Measurements from ENCODE around the gene SPTBN1.

Gene SPTBN1

GRCh38 chr2:54628957-54629356 lies 172.8 kb downstream of the SPTBN1 start:
- H3K9me3 ChIP-seq (ENCODE audit: low read depth, low read length) = no peaks in the 10 kb centered on the region
- no peak overlapping the region for H3K9ac ChIP-seq (ENCODE audit: insufficient read length)
- H3K36me3 ChIP-seq (ENCODE audit: insufficient read depth, low read length) = peaks cover 72% of the 10 kb centered on the region
- no peak for DNase-seq (ENCODE audit: low read depth, low spot score)
- H3K27ac ChIP-seq = no peak overlapping the region
- no peak overlapping the region for H3K4me3 ChIP-seq
- TF ChIP-seq EZH2 (IDR thresholded peaks at IDR 0.05) (no peak), POLR2AphosphoS5 (IDR thresholded peaks at IDR 0.05; ENCODE audit: borderline replicate concordance, low read depth, low read length) (no peak), FOXP2 (optimal IDR thresholded peaks at IDR 0.05; ENCODE audit: control extremely low read depth, extremely low read length, insufficient read depth) (no peak)

GRCh38 chr2:54629390-54629789 lies 173.3 kb downstream of the SPTBN1 start:
- DNase-seq (ENCODE audit: low read depth, low spot score) = no peak
- H3K9me3 ChIP-seq (ENCODE audit: low read depth, low read length) = no peaks in the 10 kb centered on the region
- H3K27ac ChIP-seq = no peak overlapping the region
- no peak overlapping the region for H3K9ac ChIP-seq (ENCODE audit: insufficient read length)
- TF ChIP-seq POLR2AphosphoS5 (IDR thresholded peaks at IDR 0.05; ENCODE audit: borderline replicate concordance, low read depth, low read length) (no peak), EZH2 (IDR thresholded peaks at IDR 0.05) (no peak), FOXP2 (optimal IDR thresholded peaks at IDR 0.05; ENCODE audit: control extremely low read depth, extremely low read length, insufficient read depth) (no peak)
- H3K36me3 ChIP-seq (ENCODE audit: insufficient read depth, low read length) = peaks cover 70% of the 10 kb centered on the region
- H3K4me3 ChIP-seq = no peak overlapping the region

GRCh38 chr2:54629914-54630857 lies 174.1 kb downstream of the SPTBN1 start:
- Histone ChIP-seq H3K9ac (ENCODE audit: insufficient read length) (no peak overlapping the region), H3K4me3 (no peak overlapping the region), H3K9me3 (ENCODE audit: low read depth, low read length) (no peaks in the 10 kb centered on the region), H3K27ac (no peak overlapping the region), H3K36me3 (ENCODE audit: insufficient read depth, low read length) (peaks cover 70% of the 10 kb centered on the region)
- TF ChIP-seq EZH2 (IDR thresholded peaks at IDR 0.05) (no peak), POLR2AphosphoS5 (IDR thresholded peaks at IDR 0.05; ENCODE audit: borderline replicate concordance, low read depth, low read length) (no peak), FOXP2 (optimal IDR thresholded peaks at IDR 0.05; ENCODE audit: control extremely low read depth, extremely low read length, insufficient read depth) (no peak)
- DNase-seq (ENCODE audit: low read depth, low spot score) = no peak

- H3K4me3 ChIP-seq = no peak overlapping the region
- no peaks in the 10 kb centered on the region for H3K9me3 ChIP-seq (ENCODE audit: low read depth, low read length)
- peaks cover 68% of the 10 kb centered on the region for H3K36me3 ChIP-seq (ENCODE audit: insufficient read depth, low read length)
- no peak for DNase-seq (ENCODE audit: low read depth, low spot score)
- TF ChIP-seq POLR2AphosphoS5 (IDR thresholded peaks at IDR 0.05; ENCODE audit: borderline replicate concordance, low read depth, low read length) (no peak), FOXP2 (optimal IDR thresholded peaks at IDR 0.05; ENCODE audit: control extremely low read depth, extremely low read length, insufficient read depth) (no peak), EZH2 (IDR thresholded peaks at IDR 0.05) (no peak)
- no peak overlapping the region for H3K27ac ChIP-seq
- H3K9ac ChIP-seq (ENCODE audit: insufficient read length) = no peak overlapping the region
Measured at GRCh38 chr2:54630858-54631497, 174.9 kb downstream of the SPTBN1 start.

GRCh38 chr2:54631755-54632154 lies 175.6 kb downstream of the SPTBN1 start:
- no peak for TF ChIP-seq POLR2AphosphoS5 (IDR thresholded peaks at IDR 0.05; ENCODE audit: borderline replicate concordance, low read depth, low read length)
- TF ChIP-seq EZH2 (IDR thresholded peaks at IDR 0.05) = no peak
- TF ChIP-seq FOXP2 (optimal IDR thresholded peaks at IDR 0.05; ENCODE audit: control extremely low read depth, extremely low read length, insufficient read depth) = no peak
- Histone ChIP-seq H3K27ac (no peak overlapping the region), H3K9me3 (ENCODE audit: low read depth, low read length) (no peaks in the 10 kb centered on the region), H3K4me3 (no peak overlapping the region), H3K9ac (ENCODE audit: insufficient read length) (no peak overlapping the region), H3K36me3 (ENCODE audit: insufficient read depth, low read length) (peaks cover 60% of the 10 kb centered on the region)
- no peak for DNase-seq (ENCODE audit: low read depth, low spot score)

GRCh38 chr2:54632733-54633692 lies 176.9 kb downstream of the SPTBN1 start:
- DNase-seq (ENCODE audit: low read depth, low spot score) = no peak
- no peak for TF ChIP-seq EZH2 (IDR thresholded peaks at IDR 0.05)
- TF ChIP-seq POLR2AphosphoS5 (IDR thresholded peaks at IDR 0.05; ENCODE audit: borderline replicate concordance, low read depth, low read length) = no peak
- no peak for TF ChIP-seq FOXP2 (optimal IDR thresholded peaks at IDR 0.05; ENCODE audit: control extremely low read depth, extremely low read length, insufficient read depth)
- Histone ChIP-seq H3K36me3 (ENCODE audit: insufficient read depth, low read length) (peaks cover 55% of the 10 kb centered on the region), H3K4me3 (no peak overlapping the region), H3K27ac (no peak overlapping the region), H3K9me3 (ENCODE audit: low read depth, low read length) (no peaks in the 10 kb centered on the region), H3K9ac (ENCODE audit: insufficient read length) (no peak overlapping the region)

- no peak for TF ChIP-seq EZH2 (IDR thresholded peaks at IDR 0.05)
- TF ChIP-seq POLR2AphosphoS5 (IDR thresholded peaks at IDR 0.05; ENCODE audit: borderline replicate concordance, low read depth, low read length) = no peak
- TF ChIP-seq FOXP2 (optimal IDR thresholded peaks at IDR 0.05; ENCODE audit: control extremely low read depth, extremely low read length, insufficient read depth) = no peak
- H3K27ac ChIP-seq = no peak overlapping the region
- DNase-seq (ENCODE audit: low read depth, low spot score) = no peak
- H3K9ac ChIP-seq (ENCODE audit: insufficient read length) = no peak overlapping the region
- no peaks in the 10 kb centered on the region for H3K9me3 ChIP-seq (ENCODE audit: low read depth, low read length)
- H3K4me3 ChIP-seq = no peak overlapping the region
- peaks cover 55% of the 10 kb centered on the region for H3K36me3 ChIP-seq (ENCODE audit: insufficient read depth, low read length)
Measured at GRCh38 chr2:54634021-54634420, 177.9 kb downstream of the SPTBN1 start.
